Choroid plexus epithelial cell (primary cell): ENCODE results near the gene KANSL3.

Experiments
- DNase-seq: peaks from one replicate; pipeline ENCODE4 v3.0.0-alpha.2; 2010; ENCODE audit warnings: low read depth
- H3K4me3 ChIP-seq: 2 replicates; pipeline ENCODE4 v1.5.1; 2011; ENCODE audit warnings: low read depth, mild to moderate bottlenecking, control low read depth, low read length, moderate library complexity
- CTCF ChIP-seq: conservative IDR thresholded peaks from 2 replicates; pipeline ENCODE4 v1.5.1; 2011; ENCODE audit warnings: low read depth, mild to moderate bottlenecking, control low read depth, inconsistent platforms, low read length, moderate library complexity

KANSL3 gene

DNA sequence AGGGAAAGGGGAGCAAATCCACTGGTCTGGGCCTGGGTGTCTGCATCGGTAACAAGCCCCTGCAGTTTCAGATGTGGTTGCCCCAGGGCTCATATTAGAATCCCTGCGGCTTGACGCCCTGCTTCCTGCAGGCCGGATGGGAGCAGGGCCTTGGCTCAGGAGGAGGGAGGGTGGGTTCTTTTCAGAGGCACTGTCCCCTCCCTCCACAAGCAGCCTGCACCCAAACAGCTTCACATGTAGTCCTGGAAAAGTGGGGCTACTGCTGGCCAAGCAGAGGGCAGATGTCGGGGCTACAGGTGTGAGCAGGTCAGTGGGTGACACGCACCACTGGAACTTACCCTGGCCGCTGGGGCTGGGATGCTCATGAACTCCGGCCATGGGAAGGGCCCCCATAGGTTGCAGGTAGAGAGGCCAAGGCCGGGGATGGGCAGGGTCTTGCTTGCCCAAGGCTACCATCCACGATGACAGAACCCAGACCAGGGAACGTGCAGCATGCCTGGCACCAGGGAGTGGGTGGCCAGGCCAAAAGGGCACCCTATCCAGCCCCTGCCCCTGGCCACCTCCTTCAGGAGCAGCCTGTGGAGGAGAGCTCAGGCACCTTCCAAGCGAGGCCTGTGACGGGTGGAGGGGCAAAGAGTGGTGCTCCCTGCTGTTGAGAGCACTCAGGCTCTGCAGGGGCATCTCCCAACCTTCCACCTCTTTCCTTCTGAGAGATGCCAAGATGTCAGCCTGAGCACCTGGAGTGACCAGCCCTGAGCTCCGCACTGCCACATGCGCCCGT is 84.7 kb downstream of the KANSL3 start:
- DNase-seq = no peak
- TF ChIP-seq CTCF = no peak

DNA sequence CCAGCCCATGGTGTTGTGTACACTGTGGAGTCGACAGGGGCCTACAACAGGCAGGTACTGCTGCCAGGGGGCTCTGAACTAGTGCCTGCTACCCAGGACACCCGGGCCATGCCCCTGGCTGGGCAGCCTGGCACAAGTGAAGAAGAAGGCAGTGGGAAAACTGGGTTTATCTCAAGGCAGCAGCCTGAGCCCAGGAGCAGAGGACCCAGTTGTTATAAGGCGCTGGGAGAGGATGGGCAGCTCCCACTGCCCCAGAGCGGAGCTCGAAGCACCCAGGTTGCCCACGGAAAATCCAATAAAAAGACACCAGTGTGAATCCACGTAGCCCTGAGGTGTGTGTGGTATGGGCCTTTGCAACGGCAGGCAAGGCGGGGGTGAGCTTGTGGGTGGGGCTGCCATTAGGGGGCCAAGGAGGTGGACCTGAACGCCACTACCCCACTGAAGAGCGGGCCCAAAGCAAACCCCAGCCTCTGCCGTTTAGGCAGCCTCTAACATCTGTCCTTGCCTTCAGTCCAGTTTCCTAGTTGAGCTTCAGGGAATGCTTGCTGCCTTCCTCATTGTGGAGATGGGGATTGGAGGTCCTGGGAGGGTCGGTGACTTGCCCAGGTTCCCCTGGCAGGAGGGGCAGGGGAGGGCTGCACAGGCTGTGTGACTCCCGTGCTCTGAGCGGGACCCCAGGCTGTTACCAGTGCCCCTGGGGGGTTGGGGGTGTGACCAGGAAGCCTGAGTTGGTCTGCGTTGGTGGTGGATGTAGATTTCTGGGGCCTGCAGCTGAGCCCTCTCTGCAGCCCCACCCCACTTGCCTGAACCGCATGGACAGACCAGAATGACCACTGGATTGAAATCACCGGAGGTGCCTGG is 85.6 kb downstream of the KANSL3 start:
- no peak for DNase-seq
- TF ChIP-seq CTCF = no peak
- H3K4me3 ChIP-seq = no peak overlapping the region

More for the DNA sequence above, 84.7 kb downstream of the KANSL3 start:
- H3K4me3 ChIP-seq = no peak overlapping the region

GRCh38 chr2:96551605-96552314 is 86.4 kb downstream of the KANSL3 start:
- TF ChIP-seq CTCF = no peak
- no peak overlapping the region for H3K4me3 ChIP-seq
- no peak for DNase-seq

DNA sequence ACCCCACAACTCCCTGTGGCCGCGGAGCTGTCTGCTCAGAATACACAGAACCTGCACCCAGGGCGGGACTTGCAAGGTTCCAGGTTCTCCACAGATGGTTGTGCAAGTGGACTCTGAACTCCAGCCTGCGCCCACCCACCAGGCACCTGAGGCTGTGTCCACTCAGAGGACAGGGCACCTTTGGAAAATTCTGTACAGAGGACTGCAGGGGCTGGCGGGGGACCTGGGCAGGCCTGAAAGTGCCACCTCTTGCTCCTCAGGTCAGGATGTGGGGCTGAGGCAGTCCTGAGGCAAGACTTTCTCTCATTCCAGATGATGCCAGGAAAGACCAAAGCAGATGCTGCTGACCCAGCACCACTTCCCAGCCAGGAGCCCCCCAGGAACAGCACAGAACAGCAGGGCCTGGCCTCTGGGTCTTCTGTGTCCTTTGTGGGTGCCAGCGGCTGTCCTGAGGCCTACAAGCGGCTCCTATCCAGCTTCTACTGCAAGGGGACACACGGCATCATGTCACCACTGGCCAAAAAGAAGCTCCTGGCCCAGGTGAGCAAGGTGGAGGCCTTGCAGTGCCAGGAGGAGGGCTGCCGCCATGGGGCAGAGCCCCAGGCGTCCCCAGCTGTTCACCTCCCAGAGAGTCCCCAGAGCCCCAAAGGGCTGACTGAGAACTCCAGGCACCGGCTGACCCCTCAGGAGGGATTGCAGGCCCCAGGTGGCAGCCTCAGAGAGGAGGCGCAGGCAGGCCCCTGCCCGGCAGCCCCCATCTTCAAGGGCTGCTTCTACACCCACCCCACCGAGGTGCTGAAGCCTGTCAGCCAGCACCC is 87.1 kb downstream of the KANSL3 start:
- DNase-seq = no peak
- no peak overlapping the region for H3K4me3 ChIP-seq
- TF ChIP-seq CTCF = no peak

DNA sequence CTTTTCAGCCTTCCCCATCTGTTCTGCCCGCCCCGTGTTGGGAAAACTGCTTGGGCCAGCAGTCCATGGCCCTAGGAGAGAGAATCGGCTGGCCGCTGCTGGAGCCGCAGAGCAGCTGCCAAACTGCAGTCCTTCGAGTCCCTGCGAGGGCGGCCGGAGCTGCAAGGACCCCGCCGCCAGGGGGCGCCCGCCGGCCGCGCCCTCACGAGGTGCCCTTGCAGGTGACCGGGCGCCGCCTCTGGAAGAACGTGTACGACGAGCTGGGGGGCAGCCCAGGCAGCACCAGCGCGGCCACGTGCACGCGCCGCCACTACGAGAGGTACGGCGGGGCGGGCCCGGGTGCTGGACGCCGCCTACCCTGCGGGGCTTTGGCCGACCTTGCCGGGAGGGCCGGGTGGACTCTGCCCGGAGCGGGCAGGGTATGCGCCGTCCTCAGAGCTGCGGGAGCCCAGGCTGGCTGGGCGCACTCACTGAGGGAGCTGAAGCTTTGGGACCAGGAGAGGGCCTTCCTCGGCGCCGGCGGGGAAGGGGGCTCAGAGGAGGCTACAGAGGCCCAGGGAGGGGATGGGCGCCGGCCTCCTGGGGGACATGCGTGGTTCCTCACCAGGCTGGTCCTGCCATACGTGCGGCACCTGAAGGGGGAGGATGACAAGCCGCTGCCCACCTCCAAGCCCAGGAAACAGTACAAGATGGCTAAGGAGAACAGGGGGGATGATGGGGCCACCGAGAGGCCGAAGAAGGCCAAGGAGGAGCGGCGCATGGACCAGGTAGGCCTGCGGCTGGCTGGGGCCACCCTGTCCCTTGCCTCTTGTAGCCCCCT is 87.9 kb downstream of the KANSL3 start:
- H3K4me3 ChIP-seq = no peak overlapping the region
- DNase-seq = peak; percentile 18
- TF ChIP-seq CTCF = peak; percentile 17

DNA sequence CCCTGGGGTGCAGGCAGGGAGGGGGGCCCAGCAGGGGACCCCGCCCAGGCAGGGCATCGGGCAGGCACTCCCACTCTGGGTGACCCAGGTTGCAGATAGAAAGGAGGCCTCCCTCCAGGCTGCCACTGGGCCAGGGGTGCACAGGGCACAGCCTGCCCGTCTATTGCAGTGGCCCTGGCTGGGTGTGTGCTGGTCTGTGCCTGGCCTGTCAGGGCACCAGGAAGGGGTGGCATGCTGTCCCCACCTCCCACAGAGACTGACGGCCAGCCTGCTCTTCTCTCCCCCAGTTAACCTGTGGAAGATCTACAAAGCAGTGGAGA is 88.7 kb downstream of the KANSL3 start:
- H3K4me3 ChIP-seq = no peak overlapping the region
- DNase-seq = no peak
- no peak for TF ChIP-seq CTCF
